HK-2 (cell line): ENCODE measurements around the gene BCL3.

ENCODE experiments used
- DNase-seq: peaks from one replicate; pipeline ENCODE4 v3.0.0-alpha.2; 2018; ENCODE audit not compliant: unreplicated experiment

The BCL3 gene

GRCh38 chr19:44788971-44789370, 40.5 kb downstream of the BCL3 start:
- no peak for DNase-seq

GRCh38 chr19:44789943-44790483, 41.5 kb downstream of the BCL3 start:
- no peak for DNase-seq

DNA sequence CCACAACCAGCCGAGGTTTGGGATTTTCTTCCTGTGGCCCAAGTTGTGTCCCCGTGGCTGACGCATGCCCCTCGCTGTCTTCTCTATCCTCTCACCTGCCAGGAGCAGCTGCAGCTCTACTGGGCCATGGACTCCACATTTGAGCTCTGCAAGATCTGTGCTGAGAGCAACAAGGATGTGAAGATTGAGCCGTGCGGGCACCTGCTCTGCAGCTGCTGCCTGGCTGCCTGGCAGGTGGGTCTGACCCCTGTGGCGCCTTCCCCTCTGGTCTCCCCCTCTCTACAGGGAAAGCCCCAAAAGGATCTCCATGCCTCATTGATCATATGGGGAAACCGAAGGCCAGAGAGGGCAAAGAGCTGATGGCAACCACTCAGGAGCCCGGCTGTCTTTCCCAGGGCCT, 43.8 kb downstream of the BCL3 start:
- no peak for DNase-seq

DNA sequence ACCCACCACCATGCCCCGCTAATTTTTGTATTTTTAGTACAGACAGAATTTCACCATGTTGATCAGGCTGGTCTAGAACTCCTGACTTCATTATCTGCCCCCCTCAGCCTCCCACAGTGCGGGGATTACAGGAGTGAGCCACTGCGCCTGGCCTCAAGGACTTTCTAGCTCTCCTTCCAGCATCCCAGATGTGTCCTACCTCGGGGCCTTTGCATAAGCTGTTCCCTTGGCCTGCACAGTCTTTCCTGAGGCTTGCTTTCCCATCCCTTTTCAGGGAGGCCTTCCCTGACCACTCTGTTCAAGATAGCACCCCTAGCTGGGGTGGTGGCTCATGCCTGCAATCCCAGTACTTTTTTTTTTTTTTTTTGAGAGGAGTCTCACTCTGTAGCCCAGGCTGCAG, 46.1 kb downstream of the BCL3 start:
- no peak for DNase-seq

- no peak for DNase-seq
Measured at GRCh38 chr19:44795398-44795987, 47.0 kb downstream of the BCL3 start.

DNA sequence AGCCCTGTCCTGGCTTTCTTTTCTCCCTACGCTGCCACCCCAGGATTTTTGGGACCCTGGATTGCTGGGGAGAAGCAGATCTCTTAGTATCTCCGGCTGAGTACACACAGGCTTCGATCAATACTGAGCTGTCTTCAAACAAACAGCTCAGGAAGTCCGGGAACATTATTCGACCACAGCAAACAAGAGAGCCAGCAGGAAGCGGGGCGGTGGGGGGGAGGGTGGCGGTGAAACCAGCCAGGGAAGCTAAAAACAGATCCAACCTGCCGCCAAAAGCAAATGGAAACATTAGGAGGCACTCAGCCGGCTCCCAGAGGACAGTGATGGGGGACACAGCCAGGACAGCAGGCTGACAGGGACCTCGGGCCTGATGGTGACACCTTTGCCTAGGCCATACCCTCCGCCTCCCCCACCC, 48.2 kb downstream of the BCL3 start:
- no peak for DNase-seq

DNA sequence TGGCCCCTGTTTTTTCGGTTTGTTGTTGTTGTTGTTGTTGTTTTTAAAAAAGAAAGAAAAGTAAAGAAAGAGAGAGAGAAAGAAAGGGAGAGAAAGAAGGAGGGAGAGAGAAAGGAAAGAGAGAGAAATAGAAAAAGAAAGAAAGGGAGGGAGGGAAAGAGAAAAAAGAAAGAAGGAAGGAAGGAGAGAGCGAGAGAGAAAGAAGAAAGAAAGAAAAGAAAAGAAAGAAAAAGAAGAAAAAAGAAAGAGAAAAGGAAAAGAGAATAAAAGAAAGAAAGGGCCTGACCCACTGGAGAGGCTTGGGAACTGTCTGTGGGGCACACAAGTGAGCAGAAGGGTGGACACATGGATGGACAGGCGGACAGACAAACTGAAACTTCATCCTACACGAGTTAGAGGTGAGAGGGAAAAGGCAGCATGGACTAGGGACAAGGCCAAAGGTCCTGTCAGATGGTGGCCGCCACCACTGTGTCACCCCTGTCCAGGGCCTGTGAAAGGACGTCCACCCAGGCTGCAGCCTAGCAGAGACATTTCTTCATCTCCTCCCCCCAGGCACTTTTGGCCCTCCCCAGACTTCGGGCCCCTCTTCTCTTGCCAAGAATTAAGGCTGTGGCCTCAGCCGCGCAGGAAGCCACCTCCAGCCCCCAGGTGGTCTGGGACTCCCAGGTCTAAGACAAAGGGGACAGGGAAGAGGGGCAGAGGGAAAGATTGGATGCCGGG, 51.3 kb downstream of the BCL3 start:
- DNase-seq: no peak

DNA sequence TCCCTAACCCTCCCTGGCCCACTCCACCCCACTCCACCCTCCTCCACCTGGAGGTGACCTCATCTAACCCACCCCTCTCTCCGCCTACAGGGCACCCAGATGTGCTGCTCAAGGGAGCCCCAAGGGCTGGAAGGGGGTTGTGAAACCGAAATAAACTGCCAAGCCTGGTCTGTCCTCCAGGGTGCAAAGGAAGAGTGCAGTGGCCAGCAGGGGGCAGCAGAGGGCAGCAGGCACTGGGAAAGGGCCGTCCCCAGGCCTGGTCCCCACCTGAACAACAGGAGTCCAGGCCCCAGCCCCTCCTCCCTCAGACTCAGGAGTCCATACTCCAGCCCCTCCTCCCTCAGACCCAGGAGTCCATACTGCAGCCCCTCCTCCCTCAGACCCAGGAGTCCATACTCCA, 52.0 kb downstream of the BCL3 start:
- peak; percentile 82 for DNase-seq

GRCh38 chr19:44803442-44804428, 55.2 kb downstream of the BCL3 start:
- no peak for DNase-seq

GRCh38 chr19:44806291-44806690, 57.8 kb downstream of the BCL3 start:
- DNase-seq: no peak

DNA sequence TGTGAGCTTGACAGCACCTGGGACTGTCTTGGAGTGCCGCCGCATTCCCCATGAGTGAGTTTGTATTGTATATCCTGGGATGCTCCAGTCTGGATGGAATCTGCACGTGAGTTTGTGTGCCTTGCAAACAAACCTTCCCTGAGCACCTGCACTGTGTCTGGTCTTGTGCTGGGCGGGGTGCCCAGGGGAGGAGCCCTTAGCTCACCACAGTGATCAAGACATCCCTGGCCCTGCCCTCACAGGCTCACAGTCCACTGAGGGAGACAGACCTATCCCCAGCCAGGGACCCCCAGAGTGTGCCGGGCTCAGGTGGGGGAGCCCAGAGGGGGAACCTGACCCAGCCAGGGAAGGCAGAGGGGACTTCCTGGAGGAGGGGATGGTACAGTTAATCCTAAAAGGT, 58.7 kb downstream of the BCL3 start:
- no peak for DNase-seq

GRCh38 chr19:44807652-44808462, 59.3 kb downstream of the BCL3 start:
- peak; percentile 67 for DNase-seq

- DNase-seq: peak; percentile 70
Measured at GRCh38 chr19:44808463-44809371, 60.2 kb downstream of the BCL3 start, which contains the start of gene BCAM. TSS of gene BCAM (plus strand) at chr19:44809103. CDS start at chr19:44809125, 22 bp downstream.
